GM19463 (cell line): ENCODE results near the gene TWF1.
"Not testable (repeated sequence)": the region's sequence is repeated elsewhere in the genome, so short reads cannot be mapped to it uniquely, and the experiment has no call there.

Experiments
- ATAC-seq: cut with Tn5 transposase; IDR thresholded peaks from one replicate; pipeline ENCODE4 v1.9.1; 2021; ENCODE audit warnings: mild to moderate bottlenecking, moderate library complexity; ENCODE audit not compliant: unreplicated experiment

Gene TWF1

GRCh38 chr12:43806737-43807072 is 588 bp upstream of the TWF1 start:
- no peak for ATAC-seq

- no peak for ATAC-seq
Observed at GRCh38 chr12:43805149-43805859, 813 bp downstream of the TWF1 start.

GRCh38 chr12:43797561-43798217 is 8.4 kb downstream of the TWF1 start:
- ATAC-seq, result no peak

- ATAC-seq, result no peak
Observed at GRCh38 chr12:43795716-43796280, 10.3 kb downstream of the TWF1 start.

- no peak for ATAC-seq
Observed at GRCh38 chr12:43789941-43790340, 16.2 kb downstream of the TWF1 start.

GRCh38 chr12:43786899-43787693 is 19.0 kb downstream of the TWF1 start:
- ATAC-seq, result no peak

GRCh38 chr12:43776498-43776897 is 29.6 kb downstream of the TWF1 start:
- no peak for ATAC-seq

GRCh38 chr12:43766291-43766690 is 39.8 kb downstream of the TWF1 start:
- ATAC-seq, result no peak

- no peak for ATAC-seq
Observed at GRCh38 chr12:43764528-43764927, 41.6 kb downstream of the TWF1 start.

GRCh38 chr12:43763769-43764168 is 42.3 kb downstream of the TWF1 start:
- ATAC-seq, result no peak

- no peak for ATAC-seq
Observed at GRCh38 chr12:43762596-43762995, 43.5 kb downstream of the TWF1 start.

- ATAC-seq, result no peak
Observed at GRCh38 chr12:43761500-43761899, 44.6 kb downstream of the TWF1 start.

- ATAC-seq, result no peak
Observed at GRCh38 chr12:43760396-43760795, 45.7 kb downstream of the TWF1 start.

- ATAC-seq, result peak; percentile 95
Observed at GRCh38 chr12:43758728-43759563, 47.2 kb downstream of the TWF1 start, which contains the start of the genes IRAK4 and PUS7L. IRAK4 (plus strand) TSS chr12:43758951; CDS start chr12:43768112, 9,161 bp downstream. PUS7L (minus strand) TSS chr12:43758790; CDS start chr12:43755245, 3,545 bp downstream.

- ATAC-seq, result no peak
Observed at GRCh38 chr12:43758247-43758727, 47.8 kb downstream of the TWF1 start.

GRCh38 chr12:43754015-43754414 is 52.1 kb downstream of the TWF1 start:
- ATAC-seq, result no peak

- not testable (repeated sequence) for ATAC-seq
Observed at GRCh38 chr12:43751360-43751759, 54.8 kb downstream of the TWF1 start.

- ATAC-seq, result no peak
Observed at GRCh38 chr12:43750814-43751213, 55.3 kb downstream of the TWF1 start.

GRCh38 chr12:43749016-43749415 is 57.1 kb downstream of the TWF1 start:
- ATAC-seq, result no peak

GRCh38 chr12:43744826-43745225 is 61.3 kb downstream of the TWF1 start:
- no peak for ATAC-seq
